GM12891 (cell line): Measurements from ENCODE around the gene LCN10.

Experiments
- POLR2A ChIP-seq: IDR thresholded peaks from 2 replicates; pipeline ENCODE4 v1.6.1; 2011; ENCODE audit warnings: low read depth, low read length, control low read depth
- POLR2AphosphoS5 ChIP-seq: IDR thresholded peaks from 2 replicates; pipeline ENCODE4 v1.6.1; 2011; ENCODE audit warnings: low read depth, low read length, control low read depth
- POU2F2 ChIP-seq: IDR thresholded peaks from 2 replicates; pipeline ENCODE4 v1.6.1; 2011; ENCODE audit warnings: low read depth, mild to moderate bottlenecking, control low read depth, low read length, moderate library complexity
- SPI1 ChIP-seq: IDR thresholded peaks from 2 replicates; pipeline ENCODE4 v1.6.1; 2011; ENCODE audit warnings: low read depth, low read length, control low read depth
- TAF1 ChIP-seq: IDR thresholded peaks from 2 replicates; pipeline ENCODE4 v1.6.1; 2011; ENCODE audit warnings: low read depth, low read length, control low read depth

- TF ChIP-seq POLR2A (no peak), POLR2AphosphoS5 (no peak), POU2F2 (no peak), TAF1 (no peak), SPI1 (no peak)
Observed at GRCh38 chr9:136756134-136756438, 13.3 kb upstream of the LCN10 start.
